Measurements from ENCODE around the gene CDH24. TPM values are rescaled to one million over a fixed set of nuclear protein-coding genes. Genes with fewer than 3 reads are reported as not detected.

CDH24 gene
- total RNA-seq, 1 experiment from 2014 or later: 14.8 TPM

GRCh38 chr14:23101213-23101970 lies 44.1 kb upstream of the CDH24 start:
- ChIA-PET POLR2A (ENCODE audit: unreplicated experiment) (no interaction called here), CTCF (no interaction called here)

GRCh38 chr14:23099212-23099861 lies 42.0 kb upstream of the CDH24 start:
- BruUV-seq (replicated peaks): no TSS peak
- POLR2A ChIA-PET (ENCODE audit: unreplicated experiment): no interaction called here

More at GRCh38 chr14:23101213-23101970, 44.1 kb upstream of the CDH24 start:
- intact Hi-C loops (cut with micrococcal nuclease): no loop called here
- TF ChIP-seq EZH2phosphoT487 (IDR thresholded peaks at IDR 0.05; ENCODE audit: borderline replicate concordance, low read length): no peak
- no peak for TF ChIP-seq EZH2 (IDR thresholded peaks at IDR 0.05; ENCODE audit: low read length, unreplicated experiment)
- TF ChIP-seq CTCF (conservative IDR thresholded peaks at IDR 0.05; ENCODE audit: low read depth, low read length): no peak
- no peak overlapping the region for H3K9ac ChIP-seq (ENCODE audit: low read length)
- H4K20me1 ChIP-seq (ENCODE audit: low read length): peaks cover 11% of the 10 kb centered on the region
- no peak overlapping the region for H3K4me3 ChIP-seq (ENCODE audit: low read length)
- peaks cover 26% of the 10 kb centered on the region for H3K79me2 ChIP-seq (ENCODE audit: low read length)
- no peak for ATAC-seq
- H3F3A ChIP-seq (ENCODE audit: low read length, unreplicated experiment): no peaks in the 10 kb centered on the region
- H3K4me1 ChIP-seq (ENCODE audit: insufficient read depth, low read length): peaks cover 9% of the 10 kb centered on the region
- H2AFZ ChIP-seq (ENCODE audit: low read length): no peak overlapping the region
- no peaks in the 10 kb centered on the region for H3K27me3 ChIP-seq (ENCODE audit: low read length)
- no peak for DNase-seq
- no peaks in the 10 kb centered on the region for H3K9me3 ChIP-seq (ENCODE audit: low read length)
- no peak overlapping the region for H3K4me2 ChIP-seq (ENCODE audit: low read length)
- BruUV-seq (replicated peaks): no TSS peak
- no peak overlapping the region for H3K27ac ChIP-seq (ENCODE audit: low read length)
- no peaks in the 10 kb centered on the region for H3K9me2 ChIP-seq (replicated peaks; ENCODE audit: low read length)
- peaks cover 14% of the 10 kb centered on the region for H3K36me3 ChIP-seq (ENCODE audit: low read depth, low read length)

More at GRCh38 chr14:23099212-23099861, 42.0 kb upstream of the CDH24 start:
- intact Hi-C loops (cut with micrococcal nuclease): no loop called here
- no peak overlapping the region for H3K27ac ChIP-seq (ENCODE audit: low read length)
- no peak overlapping the region for H3K9ac ChIP-seq (ENCODE audit: low read length)
- no peak overlapping the region for H3K4me2 ChIP-seq (ENCODE audit: low read length)
- TF ChIP-seq EZH2 (IDR thresholded peaks at IDR 0.05; ENCODE audit: low read length, unreplicated experiment): no peak
- TF ChIP-seq CTCF (conservative IDR thresholded peaks at IDR 0.05; ENCODE audit: low read depth, low read length): no peak
- TF ChIP-seq EZH2phosphoT487 (IDR thresholded peaks at IDR 0.05; ENCODE audit: borderline replicate concordance, low read length): no peak
- peaks cover 9% of the 10 kb centered on the region for H3K4me1 ChIP-seq (ENCODE audit: insufficient read depth, low read length)
- no peaks in the 10 kb centered on the region for H3F3A ChIP-seq (ENCODE audit: low read length, unreplicated experiment)
- ATAC-seq (no peak), DNase-seq (no peak)
- no peaks in the 10 kb centered on the region for H3K27me3 ChIP-seq (ENCODE audit: low read length)
- H3K4me3 ChIP-seq (ENCODE audit: low read length): no peak overlapping the region
- H3K9me2 ChIP-seq (replicated peaks; ENCODE audit: low read length): no peaks in the 10 kb centered on the region
- peaks cover 14% of the 10 kb centered on the region for H3K36me3 ChIP-seq (ENCODE audit: low read depth, low read length)
- H3K9me3 ChIP-seq (ENCODE audit: low read length): no peaks in the 10 kb centered on the region
- H4K20me1 ChIP-seq (ENCODE audit: low read length): peaks cover 13% of the 10 kb centered on the region
- CTCF ChIA-PET: no interaction called here
- H3K79me2 ChIP-seq (ENCODE audit: low read length): peaks cover 42% of the 10 kb centered on the region
- no peak overlapping the region for H2AFZ ChIP-seq (ENCODE audit: low read length)

All from PC-3 (cell line).